Measurements from ENCODE around the gene FAM162A.

- TF ChIP-seq CTCF (IDR thresholded peaks at IDR 0.05; ENCODE audit: extremely low read depth in 1 of 2, insufficient read depth in 1 of 2, low read depth in 1 of 2, low read length in 2 of 2) (no peak), EZH2 (IDR thresholded peaks at IDR 0.05; ENCODE audit: borderline replicate concordance, low read depth, low read length, severe bottlenecking) (no peak)
These were observed 30.8 kb upstream of the FAM162A start for GRCh38 chr3:122353215-122353614.

Data from endothelial cell of umbilical vein (primary cell).